Muscle of back (tissue), 11 donors: ENCODE data around the gene PDRG1. TPM values are rescaled to one million over a fixed set of nuclear protein-coding genes. Genes with fewer than 3 reads are reported as not detected.
A peak's percentile ranks its signal among the peaks of the same experiment; 100 is the strongest.

ENCODE experiments used
- DNase-seq, 3 donors: peaks; one replicate each; pipeline versions ENCODE4 v3.0.0 to v3.0.0-alpha.2; 2013
- polyA plus RNA-seq, 10 donors: library from polyadenylated mRNA; unstranded; fragments of 120-200 nt; gene quantifications; one replicate each; pipeline ENCODE4 v1.2.1, GENCODE V29; 2013; ENCODE audit not compliant: insufficient read length in 10 of 10

PDRG1 gene
- polyA plus RNA-seq, 10 donors: 13.2 to 17.8 (median 15.6) TPM

DNA sequence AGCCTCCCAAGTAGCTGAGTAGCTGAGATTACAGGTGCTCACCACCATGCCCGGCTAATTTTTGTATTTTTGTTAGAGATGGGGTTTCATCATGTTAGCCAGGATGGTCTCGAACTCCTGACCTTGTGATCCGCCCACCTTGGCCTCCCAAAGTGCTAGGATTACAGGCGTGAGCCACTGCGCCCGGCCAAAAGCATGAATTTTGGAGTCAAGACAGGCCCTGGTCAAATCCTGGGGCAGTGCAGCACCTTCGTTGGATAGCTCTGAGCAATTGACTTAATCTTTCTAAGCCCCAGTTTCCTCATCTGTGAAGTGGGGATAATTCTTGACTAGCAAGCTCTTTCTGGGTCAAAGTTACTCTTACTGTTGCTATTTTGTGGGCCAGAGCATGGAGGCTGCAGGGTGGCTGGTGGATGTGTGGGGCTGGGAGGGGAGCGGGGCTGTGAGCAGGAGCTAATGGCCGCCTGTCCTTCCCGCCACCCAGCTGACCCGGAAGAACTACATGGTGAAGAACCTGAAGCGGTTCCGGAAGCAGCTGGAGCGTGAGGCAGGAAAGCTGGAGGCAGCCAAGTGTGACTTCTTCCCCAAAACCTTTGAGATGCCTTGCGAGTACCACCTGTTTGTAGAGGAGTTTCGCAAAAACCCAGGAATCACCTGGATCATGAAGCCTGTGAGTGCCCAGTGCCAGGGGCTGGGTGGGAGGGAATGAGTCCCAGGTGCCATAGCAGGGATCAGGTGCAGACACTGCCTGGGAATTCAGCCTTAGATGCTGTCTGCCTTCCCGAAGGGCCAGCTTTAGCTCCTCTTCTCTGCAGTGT is 42.4 kb downstream of the PDRG1 start:
- DNase-seq: no peak

DNA sequence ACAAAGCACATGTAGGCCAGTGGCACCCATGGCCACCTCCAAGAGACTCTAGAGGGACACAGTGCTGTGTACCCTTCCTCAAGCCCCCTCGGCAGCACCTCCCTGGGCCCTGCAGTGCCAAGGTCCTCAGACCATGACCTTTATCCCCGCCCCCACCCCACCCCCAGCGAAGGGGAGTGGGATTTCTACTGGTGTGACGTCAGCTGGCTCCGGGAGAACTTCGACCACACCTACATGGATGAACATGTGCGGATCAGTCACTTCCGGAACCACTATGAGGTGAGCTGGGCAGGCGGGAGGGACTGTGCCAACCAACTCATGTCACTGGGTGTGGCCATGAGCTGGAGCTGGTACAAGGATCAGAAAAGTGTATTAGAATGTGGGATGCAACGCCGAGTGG is 43.4 kb downstream of the PDRG1 start:
- DNase-seq: no peak

GRCh38 chr20:31908016-31908415 is 43.8 kb downstream of the PDRG1 start:
- no peak for DNase-seq

DNA sequence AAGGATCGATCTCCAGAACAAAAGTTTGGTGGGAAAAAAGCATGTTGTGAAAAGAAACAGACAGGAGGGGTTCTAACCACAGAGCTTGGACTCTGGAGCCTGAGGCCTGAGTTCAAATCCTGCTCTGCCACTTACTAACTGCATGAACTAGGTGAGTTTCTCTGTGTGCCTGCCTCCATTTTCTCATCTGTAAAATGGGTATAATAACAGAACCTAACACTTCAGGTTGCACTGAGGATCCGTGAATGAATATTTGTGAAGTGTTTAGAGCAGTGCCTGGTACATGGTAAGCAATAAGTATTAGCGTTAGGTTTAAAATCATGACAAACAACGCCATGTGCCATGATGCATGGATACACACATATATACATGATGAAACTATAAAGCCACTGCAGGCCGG is 44.8 kb downstream of the PDRG1 start:
- no peak for DNase-seq

- DNase-seq: no peak
Observed at GRCh38 chr20:31906001-31906400, 45.8 kb downstream of the PDRG1 start.

- no peak for DNase-seq
Observed at GRCh38 chr20:31903627-31904386, 48.0 kb downstream of the PDRG1 start.

DNA sequence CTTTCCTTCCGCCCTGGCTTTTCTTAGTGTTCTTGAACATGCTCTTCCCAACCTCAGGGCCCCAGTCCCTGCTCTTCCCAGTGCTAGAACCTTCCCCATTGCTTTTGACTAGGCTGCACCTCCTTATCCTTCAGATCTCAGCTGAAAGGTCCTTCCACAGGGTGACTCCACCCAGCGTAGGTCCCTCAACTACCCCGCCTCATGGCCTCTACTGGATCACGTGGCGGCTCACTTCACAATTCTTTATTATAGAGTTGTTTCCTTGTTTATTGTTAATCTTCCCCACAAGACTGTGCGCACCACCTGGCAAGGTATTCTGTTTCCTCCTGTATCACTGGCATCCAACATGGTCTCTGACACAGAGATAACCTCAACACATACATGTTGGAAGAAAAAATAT is 50.2 kb downstream of the PDRG1 start:
- DNase-seq: no peak

DNA sequence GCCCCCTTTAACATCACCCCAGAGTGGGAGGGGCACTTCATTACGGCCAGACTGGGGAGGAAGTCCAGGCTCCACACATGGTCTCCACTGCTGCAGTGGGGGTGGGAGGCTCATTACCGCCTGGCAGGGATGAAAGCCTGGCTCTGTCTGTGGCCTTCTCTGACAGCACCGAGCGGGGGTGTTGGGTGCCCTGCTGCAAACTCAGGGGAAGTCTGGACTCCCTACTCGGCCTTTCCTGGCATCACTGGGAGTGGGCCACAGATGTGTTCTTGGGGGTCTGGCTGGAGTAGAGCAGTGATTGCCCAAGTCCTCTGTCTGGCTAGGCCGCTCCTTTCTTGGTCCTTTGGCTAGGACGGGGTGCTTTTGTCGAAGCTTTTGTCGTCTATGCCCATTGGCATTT is 54.3 kb downstream of the PDRG1 start:
- no peak for DNase-seq

- no peak for DNase-seq
Observed at GRCh38 chr20:31896049-31896448, 55.8 kb downstream of the PDRG1 start.

GRCh38 chr20:31894980-31895675 is 56.7 kb downstream of the PDRG1 start:
- peak in 2 of 3 donors; percentile 43 to 70 for DNase-seq

Other genes with a start within 250 kb of the PDRG1 start
- 10 to 100 TPM; 25.7 to 59.9 (median 37.6) TPM for gene BCL2L1, start 229.2 kb downstream of the PDRG1 start, polyA plus RNA-seq
- 10 to 100 TPM; 20.0 to 46.9 (median 30.5) TPM for gene TPX2, start 212.8 kb downstream of the PDRG1 start, polyA plus RNA-seq
- gene MYLK2, start 132.7 kb downstream of the PDRG1 start, polyA plus RNA-seq: 10 to 100 TPM; 26.6 to 54.6 (median 42.6) TPM
- 10 to 100 TPM in 1 of 10 donors, 1 to 10 TPM in 9; 3.9 to 10.8 (median 5.0) TPM for gene FOXS1, start 106.4 kb downstream of the PDRG1 start, polyA plus RNA-seq
- 1 to 10 TPM; 1.2 to 3.4 (median 2.2) TPM for gene DUSP15, start 81.5 kb downstream of the PDRG1 start, polyA plus RNA-seq
- under 1 TPM in 9 of 10 donors, not detected in 1; 0.09 to 0.27 (median 0.15) TPM for gene TTLL9, start 81.4 kb downstream of the PDRG1 start, polyA plus RNA-seq
- under 1 TPM in 8 of 10 donors, not detected in 2; 0.07 to 0.16 (median 0.09) TPM for gene XKR7, start 16.1 kb upstream of the PDRG1 start, polyA plus RNA-seq
- 1 to 10 TPM; 4.3 to 7.0 (median 5.2) TPM for gene CCM2L, start 58.4 kb upstream of the PDRG1 start, polyA plus RNA-seq
- gene HCK, start 100.2 kb upstream of the PDRG1 start, polyA plus RNA-seq: 1 to 10 TPM; 3.4 to 5.7 (median 4.5) TPM
- gene TM9SF4, start 157.7 kb upstream of the PDRG1 start, polyA plus RNA-seq: 10 to 100 TPM; 39.8 to 49.9 (median 42.5) TPM